ENCODE data around the gene ZBTB20. TPM values are rescaled to one million over a fixed set of nuclear protein-coding genes. Genes with fewer than 3 reads are reported as not detected.

Gene ZBTB20
- polyA plus RNA-seq, 1 donor from 2014 or later = 4.8 TPM

- TF ChIP-seq REST (IDR thresholded peaks at IDR 0.05; ENCODE audit: borderline replicate concordance) = no peak
These were observed 288.8 kb downstream of the ZBTB20 start (continued) for GRCh38 chr3:114858329-114858728.

GRCh38 chr3:114857299-114857701 lies 289.8 kb downstream of the ZBTB20 start:
- H3K27ac ChIP-seq (ENCODE audit: low read length) = peak overlapping the region; percentile 89

More at GRCh38 chr3:114857299-114857701, 289.8 kb downstream of the ZBTB20 start:
- Histone ChIP-seq H3K27me3 (ENCODE audit: insufficient read depth, low read depth, low read length) (no peaks in the 10 kb centered on the region), H3K79me2 (replicated peaks; ENCODE audit: insufficient read depth, low read length) (no peaks in the 10 kb centered on the region), H2AFZ (ENCODE audit: low read depth, low read length) (peak overlapping the region; percentile 75), H3K9ac (ENCODE audit: low read length) (peak overlapping the region; percentile 59), H3K4me3 (ENCODE audit: low read length) (peak overlapping the region; percentile 36), H4K20me1 (ENCODE audit: insufficient read depth) (no peaks in the 10 kb centered on the region), H3K9me3 (ENCODE audit: low read length) (no peaks in the 10 kb centered on the region), H3K9me2 (ENCODE audit: insufficient read depth, low read length) (no peaks in the 10 kb centered on the region), H3F3A (ENCODE audit: insufficient read depth, low read length, poor library complexity, severe bottlenecking) (no peaks in the 10 kb centered on the region), H3K4me2 (ENCODE audit: low read length) (no peak overlapping the region), H3K36me3 (ENCODE audit: insufficient read depth, low read length) (no peaks in the 10 kb centered on the region)
- peak; percentile 60 for TF ChIP-seq RAD21 (conservative IDR thresholded peaks at IDR 0.05)
- peak; percentile 78 for TF ChIP-seq EP300 (conservative IDR thresholded peaks at IDR 0.05; ENCODE audit: poor library complexity, severe bottlenecking)
- peak; percentile 41 for TF ChIP-seq CTCF (IDR thresholded peaks at IDR 0.05; ENCODE audit: poor library complexity, severe bottlenecking)
- TF ChIP-seq TAF1 (IDR thresholded peaks at IDR 0.05; ENCODE audit: low read depth) = no peak
- peak; percentile 81 for TF ChIP-seq REST (IDR thresholded peaks at IDR 0.05; ENCODE audit: borderline replicate concordance)
- no peak for TF ChIP-seq EZH2 (IDR thresholded peaks at IDR 0.05; ENCODE audit: borderline replicate concordance, insufficient read depth, low read length, poor library complexity, severe bottlenecking)
- TF ChIP-seq SMC3 (conservative IDR thresholded peaks at IDR 0.05; ENCODE audit: poor library complexity) = peak; percentile 51
- TF ChIP-seq POLR2AphosphoS5 (IDR thresholded peaks at IDR 0.05) = peak; percentile 47

Measured in neural cell (in vitro differentiated cells).